ENCODE measurements around the gene RBM5.

DNA sequence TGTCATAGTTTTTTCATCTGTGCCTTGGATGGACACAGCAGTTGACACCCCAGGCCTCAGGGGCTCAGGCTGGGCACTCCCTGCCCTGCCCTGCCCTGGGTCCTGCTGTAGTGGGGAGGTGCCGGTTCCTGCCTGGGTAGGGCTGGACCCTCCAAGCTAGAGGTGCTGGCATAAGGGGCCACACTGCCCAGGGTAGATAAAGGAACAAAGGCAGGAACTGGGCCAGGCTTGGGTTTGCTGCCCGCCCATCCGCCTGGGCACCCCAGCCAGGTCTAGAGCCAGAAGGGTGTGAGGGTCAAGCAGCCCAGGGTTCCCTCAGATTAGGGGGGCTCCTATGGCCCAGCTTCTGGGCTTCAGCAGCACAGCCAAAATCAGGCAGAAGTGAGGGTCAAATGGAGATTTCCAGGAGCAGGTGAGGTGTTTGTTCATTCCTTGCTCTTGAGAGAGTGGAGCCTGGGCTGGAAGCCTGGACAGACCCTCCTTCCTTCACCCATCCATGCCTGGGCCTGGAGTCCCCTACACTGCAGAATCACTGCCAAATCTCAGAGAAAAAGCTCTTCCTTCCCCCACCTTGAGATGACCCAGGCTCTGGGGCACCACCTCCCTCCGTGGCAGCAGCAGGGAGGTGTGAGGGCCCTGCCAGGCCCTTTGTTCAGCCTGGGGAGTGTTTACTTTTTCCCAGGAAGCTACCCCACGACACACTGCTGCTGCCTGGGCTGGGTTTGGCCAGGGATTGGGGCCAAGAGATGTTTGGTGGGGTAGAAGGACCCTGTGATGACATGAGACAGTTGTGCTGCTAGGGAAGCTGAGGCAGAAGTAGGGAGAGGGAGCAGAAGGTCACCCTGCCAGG, 73.5 kb downstream of the RBM5 start:
- TF ChIP-seq POLR2A (IDR thresholded peaks at IDR 0.05), result no peak
- TF ChIP-seq, protein P1, sequence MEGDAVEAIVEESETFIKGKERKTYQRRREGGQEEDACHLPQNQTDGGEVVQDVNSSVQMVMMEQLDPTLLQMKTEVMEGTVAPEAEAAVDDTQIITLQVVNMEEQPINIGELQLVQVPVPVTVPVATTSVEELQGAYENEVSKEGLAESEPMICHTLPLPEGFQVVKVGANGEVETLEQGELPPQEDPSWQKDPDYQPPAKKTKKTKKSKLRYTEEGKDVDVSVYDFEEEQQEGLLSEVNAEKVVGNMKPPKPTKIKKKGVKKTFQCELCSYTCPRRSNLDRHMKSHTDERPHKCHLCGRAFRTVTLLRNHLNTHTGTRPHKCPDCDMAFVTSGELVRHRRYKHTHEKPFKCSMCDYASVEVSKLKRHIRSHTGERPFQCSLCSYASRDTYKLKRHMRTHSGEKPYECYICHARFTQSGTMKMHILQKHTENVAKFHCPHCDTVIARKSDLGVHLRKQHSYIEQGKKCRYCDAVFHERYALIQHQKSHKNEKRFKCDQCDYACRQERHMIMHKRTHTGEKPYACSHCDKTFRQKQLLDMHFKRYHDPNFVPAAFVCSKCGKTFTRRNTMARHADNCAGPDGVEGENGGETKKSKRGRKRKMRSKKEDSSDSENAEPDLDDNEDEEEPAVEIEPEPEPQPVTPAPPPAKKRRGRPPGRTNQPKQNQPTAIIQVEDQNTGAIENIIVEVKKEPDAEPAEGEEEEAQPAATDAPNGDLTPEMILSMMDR (IDR thresholded peaks at IDR 0.05), result no peak
